GM19025 (cell line): ENCODE results near the gene GAPVD1.

Experiments used
- ATAC-seq: cut with Tn5 transposase; IDR thresholded peaks from one replicate; pipeline ENCODE4 v1.9.1; 2021; ENCODE audit warnings: mild to moderate bottlenecking, low read depth, moderate library complexity; ENCODE audit not compliant: unreplicated experiment

The GAPVD1 gene

DNA sequence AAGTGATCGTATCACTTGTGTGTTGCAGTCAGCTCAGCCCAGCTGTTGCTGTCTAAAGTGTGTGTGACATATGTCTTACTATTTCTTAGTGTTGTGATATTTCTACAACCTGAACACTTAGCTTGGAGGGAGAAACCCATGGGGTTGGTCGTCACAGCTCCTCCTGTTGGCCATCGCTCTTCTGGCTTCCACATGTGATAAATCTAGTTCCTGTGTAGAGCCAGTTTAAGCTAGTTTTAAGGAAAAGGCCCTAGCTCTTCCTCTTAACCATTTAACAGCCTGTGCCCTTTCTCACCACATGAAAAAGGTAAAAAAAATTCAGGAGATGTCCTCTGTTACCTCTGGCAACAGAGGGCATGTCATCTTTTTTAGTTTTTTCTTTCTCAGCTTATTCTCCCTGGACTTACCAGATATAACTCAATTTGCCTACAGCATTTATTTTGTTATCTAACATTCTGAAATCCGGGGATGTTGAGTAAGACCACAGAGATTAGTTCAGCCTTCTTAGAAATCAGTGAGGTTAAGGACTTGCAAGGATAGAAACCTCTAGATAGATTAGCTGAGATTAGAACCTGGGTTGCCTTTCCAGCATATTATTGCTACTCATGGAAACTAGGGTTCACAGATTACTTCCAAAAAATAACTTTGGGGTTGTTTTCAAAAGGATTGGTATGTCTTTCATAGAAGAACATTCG is 100.4 kb downstream of the GAPVD1 start:
- no peak for ATAC-seq

DNA sequence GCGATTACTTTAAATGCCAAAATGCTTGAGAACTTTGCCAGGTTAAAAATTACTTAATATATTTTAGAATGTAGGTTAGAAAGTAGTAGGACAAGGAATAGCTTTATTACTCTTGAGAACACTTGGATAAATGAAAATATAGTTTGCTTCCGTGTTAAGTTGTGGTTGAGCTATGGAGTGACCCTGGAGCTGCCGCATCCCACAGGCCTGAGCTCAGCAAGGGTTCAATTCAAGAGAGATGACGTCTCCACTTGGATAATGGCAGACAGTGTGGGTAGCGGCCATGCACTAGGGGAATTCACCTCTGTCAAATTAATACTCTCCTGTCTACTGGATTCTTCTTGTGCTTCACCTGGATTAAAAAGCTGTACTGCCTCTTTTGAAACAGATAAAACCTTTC is 105.0 kb downstream of the GAPVD1 start:
- no peak for ATAC-seq

DNA sequence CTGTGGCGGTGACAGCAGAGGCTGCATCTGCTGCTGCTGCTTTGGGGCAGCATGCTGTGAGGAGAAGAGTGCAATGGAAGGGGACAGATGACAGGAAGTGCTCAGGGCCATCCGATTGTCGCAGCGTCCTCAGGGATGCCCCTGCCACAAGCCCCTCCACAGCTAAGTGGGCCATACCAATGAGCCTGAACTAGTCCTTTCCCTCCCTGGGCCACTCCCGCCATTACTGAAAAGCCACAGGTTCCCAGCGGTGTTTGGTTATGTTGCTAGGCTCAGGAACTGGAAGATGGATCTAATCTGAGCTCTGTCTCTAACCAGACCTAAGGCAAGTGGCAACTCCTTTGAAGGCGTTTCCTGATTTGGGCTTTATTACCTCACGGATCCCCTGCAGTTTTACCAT is 109.2 kb downstream of the GAPVD1 start:
- no peak for ATAC-seq

DNA sequence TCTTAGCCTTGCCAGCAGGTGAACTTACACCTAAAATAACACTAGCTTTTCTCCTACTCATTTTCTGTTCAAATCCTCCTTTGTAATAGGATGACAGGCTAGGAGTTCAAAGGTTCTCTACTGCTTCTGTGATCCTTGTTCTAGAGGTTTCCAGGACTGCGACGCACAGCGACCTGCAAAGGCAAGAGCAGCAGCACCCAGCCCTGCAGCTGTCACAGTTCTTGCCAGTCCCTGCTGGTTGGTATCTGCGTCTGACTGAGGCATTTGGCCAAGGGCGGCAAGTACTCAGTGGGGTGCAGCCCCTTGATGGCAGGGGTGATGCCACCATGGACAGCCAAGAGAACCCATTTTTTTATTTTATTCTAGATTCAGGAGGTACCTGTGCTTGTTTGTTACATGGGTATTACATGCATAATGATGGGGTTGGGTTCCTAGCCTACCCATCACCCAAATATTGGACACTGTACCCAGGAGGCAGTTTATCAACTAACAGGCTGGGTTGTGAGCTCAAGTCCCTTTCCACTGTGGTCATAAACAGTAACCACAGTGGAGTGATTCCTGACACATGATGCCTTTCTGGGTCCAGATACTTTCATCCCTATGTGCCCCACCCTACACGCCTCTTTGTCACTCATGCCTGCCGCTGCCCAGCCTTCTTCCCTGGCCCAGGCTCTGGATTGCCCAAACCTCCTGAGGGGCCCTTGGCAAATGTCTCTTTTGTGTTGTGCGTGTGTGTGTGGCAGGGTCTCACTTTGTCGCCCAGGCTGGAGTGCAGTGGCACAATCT is 111.0 kb downstream of the GAPVD1 start:
- no peak for ATAC-seq

DNA sequence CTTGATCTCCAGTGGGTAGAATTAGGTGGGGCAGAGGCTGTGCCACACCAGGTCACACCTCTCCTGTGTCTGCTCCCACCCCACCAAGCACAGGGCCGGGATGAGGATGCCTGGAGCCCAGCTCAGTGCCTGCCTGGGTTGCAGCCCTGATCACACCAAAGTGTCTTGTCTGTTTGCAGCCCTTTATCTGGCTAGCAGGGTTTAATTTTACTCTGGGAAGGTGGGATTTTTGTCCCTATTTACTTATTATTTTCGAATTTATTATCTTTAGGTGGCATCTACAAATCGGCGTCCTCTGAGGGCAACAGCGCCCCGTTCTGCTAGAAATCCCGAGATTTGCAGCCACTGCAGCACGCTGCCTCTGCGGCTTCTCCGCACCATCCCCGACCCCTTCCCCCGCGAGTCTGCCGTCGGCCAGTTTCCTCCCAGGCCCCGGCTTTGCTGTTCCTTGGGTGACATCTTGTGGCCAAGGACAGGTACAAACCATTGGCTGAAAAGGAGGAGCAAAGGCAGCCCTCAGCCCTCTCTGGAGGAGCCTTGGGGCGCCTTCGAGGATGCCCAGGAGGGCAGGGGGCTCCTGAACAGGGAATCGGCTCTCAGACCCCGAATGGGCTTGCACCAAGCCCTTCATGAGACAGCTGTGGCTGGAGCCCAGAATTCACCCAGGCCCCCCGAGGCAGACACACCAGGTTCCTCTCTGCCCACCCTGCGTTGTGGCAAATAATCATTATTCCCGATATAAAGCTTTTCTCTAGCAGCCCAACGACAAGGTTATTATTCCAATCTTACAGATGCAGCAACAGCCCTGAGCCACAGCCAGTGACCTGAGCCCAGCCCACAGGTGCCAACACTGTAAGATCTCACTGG is 113.0 kb downstream of the GAPVD1 start:
- peak; percentile 49 for ATAC-seq

DNA sequence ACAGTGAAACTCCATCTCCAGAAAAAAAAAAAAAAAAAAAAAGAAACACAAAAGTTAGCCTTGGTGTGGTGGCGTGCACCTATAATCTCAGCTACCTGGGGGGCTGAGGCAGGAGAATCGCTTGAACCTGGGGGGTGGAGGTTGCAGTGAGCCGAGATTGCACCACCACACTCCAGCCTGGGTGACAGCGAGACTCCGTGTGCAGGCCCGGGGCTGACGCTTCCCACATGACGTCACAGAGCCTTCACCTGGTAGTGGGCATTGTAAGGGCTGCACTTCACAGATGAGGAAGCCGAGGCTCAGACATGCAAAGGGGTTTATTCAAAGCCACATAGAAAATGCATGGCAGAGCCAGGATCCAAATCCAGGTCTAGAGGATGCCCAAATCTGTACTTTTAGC is 114.2 kb downstream of the GAPVD1 start:
- no peak for ATAC-seq

DNA sequence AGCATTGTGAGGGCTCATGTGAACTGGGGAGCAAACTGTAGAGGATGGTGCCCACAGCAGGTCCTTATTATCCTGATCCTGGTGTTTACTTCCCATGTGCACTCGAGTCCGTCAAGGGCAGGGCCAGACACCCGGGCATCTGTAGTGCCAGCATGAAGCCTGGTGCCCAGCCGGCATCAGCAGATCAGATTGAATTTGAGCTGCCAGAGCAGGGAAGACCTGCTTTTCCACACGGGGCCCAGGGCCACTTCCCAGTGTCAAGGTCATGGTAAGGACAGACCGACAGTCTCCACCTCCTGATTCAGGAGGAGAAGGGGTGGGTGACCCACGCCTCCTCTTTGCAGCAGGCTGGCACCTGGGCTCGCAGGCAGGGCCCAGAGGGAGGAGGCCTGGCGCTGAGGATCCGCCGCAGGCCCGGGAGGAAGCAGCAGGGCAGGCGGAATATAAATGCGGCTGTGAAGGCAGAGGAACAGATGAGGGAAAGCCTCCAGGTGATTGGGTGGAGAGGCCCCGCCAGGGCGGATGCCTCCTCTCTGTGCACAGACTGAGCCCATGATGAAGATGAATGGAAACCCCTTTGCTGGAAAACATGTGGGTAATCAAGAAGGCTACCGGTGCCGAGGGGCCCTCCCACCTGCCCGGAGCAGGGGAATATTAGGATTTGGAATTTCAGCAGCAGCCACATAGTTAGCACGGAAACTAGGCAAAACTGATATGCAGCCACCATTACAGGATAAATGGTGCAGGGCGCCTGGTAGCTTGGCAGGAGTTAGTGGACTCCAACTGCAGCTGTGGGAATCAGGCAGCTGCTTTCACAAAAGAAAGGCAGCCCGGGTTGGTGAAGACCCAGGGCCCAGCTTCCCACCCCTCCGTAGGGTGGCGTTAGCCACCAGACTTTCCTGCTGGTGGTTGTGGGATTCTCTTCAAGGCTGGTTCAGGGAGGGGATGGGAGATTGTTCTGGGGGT is 114.9 kb downstream of the GAPVD1 start:
- ATAC-seq, result no peak

DNA sequence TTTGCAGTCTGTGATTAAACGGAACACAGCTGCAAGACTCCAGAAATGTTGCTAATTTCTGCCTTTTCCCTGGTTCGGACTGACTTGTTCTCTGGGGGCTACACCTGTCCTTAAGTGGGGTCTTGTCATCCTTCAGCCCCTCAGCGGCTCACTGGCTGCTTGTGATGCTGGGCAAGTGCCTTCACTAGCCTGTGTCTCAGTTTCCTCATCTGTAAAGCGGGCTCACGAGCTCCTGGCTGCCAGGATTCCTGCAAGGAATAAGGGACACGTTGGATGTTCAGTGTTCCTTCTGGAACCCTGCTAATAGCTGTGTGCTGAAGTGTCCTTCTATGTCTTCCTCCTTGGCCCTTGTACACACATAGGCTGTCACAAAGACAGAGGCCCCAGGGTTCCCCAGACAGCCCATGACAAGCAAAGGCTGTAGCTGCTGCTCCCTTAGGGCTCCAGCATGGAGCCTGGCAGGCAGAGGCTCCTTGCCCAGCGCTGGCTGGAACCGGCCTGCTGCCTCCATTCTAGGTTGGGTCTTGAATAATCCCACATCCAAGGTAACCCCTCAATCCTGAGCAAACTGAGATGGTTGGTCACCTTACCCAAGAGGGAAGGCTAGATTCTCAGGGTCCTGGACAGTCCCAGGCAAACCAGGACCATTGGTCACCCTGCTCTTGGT is 116.1 kb downstream of the GAPVD1 start:
- ATAC-seq, result no peak

DNA sequence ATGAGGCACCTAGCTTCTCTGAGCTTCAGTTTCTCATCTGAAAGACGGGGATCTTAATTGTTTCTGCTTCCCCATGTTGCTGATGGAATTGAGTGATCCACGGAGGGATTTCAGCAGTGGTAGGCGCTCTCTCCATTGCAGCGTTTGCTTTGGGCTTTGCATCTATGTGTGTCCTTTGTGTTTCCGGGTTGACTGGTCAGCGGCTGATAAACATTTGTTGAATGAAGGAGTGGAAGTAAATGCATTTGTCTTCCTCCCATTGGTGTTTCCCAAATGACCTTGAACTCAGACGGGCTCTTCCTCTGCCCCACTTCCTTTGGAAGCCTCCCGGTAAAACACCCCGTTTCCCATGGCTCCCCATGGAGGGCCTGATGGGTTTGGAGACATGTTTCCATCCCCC is 117.2 kb downstream of the GAPVD1 start:
- no peak for ATAC-seq

DNA sequence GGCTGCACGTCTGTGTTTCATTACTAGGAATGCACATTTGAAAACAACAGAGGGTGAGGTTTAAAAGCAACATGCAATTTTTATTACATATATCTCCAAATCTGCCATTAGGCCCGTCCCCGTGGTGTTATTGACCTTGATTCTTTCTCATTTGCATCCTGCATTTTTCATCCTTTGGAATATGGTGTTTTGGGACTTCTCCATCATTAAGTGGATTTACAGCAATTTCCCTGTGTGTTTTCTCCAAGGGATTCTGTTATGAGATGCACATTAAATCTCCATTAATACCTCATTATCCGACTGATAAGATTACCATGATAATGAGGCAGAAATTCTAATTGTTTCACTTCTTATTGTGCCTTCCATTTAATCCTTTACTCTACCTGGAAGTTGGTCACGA is 117.6 kb downstream of the GAPVD1 start:
- ATAC-seq, result no peak

DNA sequence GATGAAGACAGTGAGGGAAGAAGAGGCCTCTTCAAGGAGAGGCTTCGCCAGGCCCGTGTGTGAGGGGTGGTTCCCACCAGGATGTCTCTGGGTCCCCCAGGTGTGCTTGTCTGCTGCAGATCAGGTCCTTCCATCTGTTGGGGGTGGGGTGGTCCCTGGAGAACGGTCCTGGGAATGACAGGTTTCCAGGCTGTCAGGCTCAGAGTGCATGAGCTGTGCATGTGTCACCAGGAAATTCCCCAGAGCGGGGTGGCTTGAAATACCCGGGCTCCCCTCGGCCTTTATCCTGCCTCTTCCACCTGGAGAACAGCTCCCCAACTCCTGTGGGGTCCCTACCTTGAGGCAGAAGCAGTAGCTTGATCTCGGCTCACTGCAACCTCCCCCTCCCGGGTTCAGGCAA is 118.8 kb downstream of the GAPVD1 start:
- no peak for ATAC-seq

DNA sequence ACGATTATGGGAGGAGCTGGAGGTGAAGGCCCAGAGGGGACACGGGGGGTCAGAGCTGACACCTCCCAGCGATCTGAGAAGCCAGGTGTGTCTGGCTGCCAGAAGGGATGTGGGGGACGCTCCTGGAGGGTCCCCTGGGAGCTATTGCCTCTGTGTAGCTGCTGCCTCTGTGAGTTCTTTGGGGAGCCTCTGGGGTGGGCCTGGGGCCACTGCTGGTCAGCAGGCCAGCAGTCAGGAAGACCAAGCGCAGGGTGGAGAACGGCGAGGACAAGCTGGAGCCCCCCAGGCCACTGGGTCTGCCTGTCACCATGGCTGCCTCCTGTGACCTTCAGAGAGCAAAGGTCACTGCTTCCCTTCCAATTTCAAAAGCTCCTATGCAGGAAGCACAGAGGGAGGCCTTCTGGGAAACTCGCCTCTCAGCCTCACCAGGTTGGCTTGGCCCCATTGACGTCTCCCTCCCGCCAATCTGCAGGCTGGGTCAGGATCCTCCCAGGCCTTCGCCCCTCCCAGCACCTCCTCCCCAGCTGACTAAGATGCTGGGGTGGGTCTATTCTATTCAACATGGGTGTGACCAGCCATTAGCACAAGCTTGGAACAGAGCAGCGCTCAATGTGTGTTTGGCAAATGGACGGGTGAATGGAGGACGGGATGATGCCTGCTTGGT is 126.4 kb downstream of the GAPVD1 start:
- ATAC-seq, result no peak

DNA sequence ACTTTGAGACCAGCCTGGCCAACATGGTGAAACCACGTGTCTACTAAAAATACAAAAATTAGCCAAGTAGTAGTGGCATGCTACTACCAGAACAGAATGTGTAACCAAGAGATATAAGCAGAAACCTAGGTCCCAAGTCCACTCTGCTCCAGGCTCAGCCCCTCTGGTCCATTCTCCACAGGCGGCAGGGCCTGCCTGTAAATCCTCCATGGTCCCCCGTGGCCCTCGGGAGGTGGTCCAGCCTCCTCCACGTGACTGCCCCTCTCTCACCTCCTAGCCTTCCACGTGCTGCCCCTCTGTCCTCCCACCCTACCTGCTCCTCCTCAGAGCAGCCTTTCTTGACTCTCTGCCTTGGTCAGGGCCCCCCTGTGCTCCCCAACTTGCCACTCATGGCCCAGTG is 127.4 kb downstream of the GAPVD1 start:
- no peak for ATAC-seq

DNA sequence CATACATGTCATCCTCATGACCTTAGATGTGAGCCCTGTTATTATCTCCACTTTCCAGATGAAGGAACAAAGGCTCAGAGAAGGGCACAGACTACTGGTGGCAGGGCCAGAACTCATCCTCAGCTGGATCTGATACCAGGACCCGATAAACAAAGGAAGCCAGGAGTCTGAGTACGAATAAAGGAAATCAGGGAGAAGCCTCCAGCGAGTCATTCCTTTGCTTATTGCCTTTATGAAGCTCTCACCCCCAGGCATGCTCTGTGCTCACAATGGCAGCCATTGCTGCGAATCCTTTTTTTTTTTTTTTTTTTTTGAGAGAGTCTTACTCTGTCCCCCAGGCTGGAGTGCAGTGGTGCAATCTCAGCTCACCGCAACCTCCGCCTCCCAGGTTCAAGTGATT is 130.1 kb downstream of the GAPVD1 start:
- no peak for ATAC-seq

DNA sequence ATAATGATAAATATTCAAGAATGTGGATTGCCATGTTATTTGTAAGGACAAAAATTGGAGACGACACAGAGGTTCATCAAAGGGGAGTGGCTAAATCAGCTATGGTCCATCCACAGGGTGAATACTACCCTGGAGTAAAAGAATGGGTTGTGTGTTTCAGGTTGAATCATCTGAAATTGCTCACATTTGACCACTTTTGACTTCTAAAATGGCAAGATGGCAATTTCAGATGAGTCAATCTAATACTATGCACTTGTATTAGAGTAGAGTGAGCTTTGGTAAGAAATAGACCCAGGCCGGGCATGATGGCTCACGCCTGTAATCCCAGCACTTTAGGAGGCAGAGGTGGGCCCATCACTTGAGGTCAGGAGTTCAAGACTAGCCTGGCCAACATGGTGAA is 131.8 kb downstream of the GAPVD1 start:
- no peak for ATAC-seq

DNA sequence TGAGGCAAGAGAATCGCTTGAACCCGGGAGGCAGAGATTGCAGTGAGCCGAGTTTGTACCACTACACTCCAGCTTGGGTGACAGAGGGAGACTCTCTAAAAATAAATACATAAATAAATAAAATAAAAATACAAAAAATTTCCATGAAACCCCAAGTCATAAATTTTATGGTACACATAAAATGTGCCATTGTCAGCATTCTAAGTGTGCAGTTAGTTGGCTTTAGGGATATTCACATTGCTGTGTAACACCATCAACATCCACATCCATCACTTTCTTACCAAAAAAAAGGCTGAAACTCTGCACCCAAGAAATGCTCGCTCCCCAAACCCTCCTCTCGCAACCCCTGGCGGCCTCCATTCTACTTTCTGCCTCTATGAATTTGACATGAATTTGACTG is 135.2 kb downstream of the GAPVD1 start:
- ATAC-seq, result no peak

DNA sequence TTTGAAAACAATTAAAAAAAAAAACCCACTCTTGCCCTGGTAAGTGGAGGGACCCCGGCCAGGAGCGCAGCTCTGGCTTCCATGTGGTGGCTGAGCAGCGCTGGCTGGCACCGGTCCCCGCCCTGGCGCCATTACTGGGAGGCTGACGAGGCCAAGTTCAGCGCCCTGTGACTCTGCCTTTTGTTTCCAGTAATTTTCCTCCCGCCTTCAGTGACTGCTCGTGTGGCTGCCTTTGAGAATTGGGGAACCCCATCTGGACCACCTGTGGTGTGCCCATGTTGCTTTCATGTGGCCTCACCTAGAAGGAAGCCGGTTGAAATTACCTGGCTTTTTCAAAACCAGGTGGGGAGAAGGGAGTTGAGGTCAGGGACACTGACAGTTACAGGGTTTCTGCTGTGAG is 136.1 kb downstream of the GAPVD1 start:
- ATAC-seq, result no peak

DNA sequence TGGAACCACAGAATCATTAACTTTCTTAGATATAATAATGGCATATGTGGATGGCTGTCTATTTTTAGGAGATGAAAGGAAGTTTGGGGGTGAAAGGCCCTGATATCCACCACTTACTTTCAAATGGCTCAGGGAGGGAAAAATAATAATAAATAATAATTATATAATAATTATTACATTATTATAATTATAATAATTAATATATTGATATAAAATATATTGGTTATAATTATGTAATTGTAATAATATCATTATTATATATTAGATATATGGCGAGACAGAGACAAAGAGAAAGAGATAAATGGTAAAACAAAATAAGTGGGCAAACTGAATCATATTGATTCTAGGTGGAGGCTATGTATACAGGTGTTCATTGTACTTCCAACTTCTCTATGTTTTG is 136.6 kb downstream of the GAPVD1 start:
- ATAC-seq, result no peak

DNA sequence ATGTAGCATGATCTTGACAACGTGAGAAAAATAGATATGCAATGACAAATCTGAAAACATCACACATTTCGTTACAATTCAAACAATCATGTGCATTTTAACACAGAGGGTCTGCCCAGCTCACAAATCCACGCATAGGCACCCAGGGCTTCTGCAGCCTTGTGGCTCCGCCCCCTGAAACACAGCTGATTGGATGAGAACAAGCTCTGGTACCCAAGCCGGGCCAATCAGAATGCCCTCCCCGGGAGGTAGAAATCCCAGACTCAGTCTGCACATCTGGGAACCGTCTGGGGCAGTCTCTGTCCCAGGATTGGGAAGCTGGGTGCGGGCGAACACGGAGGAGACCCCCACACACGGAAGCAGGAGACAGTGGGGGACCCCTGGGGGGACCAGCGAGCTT is 137.5 kb downstream of the GAPVD1 start:
- ATAC-seq, result no peak
